ENCODE results near the gene NAV2.

Gene NAV2

GRCh38 chr11:19774817-19775580 is 62.4 kb downstream of the NAV2 start:
- in situ Hi-C loops (cut with HindIII; ENCODE audit: low sequenced_read_pairs): no loop called here

GRCh38 chr11:19775622-19776021 is 63.0 kb downstream of the NAV2 start:
- in situ Hi-C loops (cut with HindIII; ENCODE audit: low sequenced_read_pairs): no loop called here

DNA sequence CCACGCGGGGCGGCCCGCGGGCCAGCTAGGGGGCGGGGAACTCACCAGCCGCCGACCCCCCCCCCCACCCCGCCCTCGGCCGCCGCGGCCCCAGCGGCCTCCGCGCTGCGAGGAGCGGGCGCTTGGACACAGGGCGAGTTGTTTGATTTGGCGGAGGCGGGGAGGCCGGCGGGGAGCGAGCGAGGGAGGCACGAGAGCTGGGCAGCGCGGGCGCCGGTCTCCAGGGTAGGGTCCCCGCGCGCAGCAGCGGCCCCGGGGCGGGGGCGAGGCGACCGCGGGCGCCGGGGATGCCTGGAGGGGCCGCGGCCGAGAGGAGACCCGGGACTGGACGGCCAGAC is 64.4 kb downstream of the NAV2 start:
- in situ Hi-C loops (cut with HindIII; ENCODE audit: low sequenced_read_pairs): no loop called here

DNA sequence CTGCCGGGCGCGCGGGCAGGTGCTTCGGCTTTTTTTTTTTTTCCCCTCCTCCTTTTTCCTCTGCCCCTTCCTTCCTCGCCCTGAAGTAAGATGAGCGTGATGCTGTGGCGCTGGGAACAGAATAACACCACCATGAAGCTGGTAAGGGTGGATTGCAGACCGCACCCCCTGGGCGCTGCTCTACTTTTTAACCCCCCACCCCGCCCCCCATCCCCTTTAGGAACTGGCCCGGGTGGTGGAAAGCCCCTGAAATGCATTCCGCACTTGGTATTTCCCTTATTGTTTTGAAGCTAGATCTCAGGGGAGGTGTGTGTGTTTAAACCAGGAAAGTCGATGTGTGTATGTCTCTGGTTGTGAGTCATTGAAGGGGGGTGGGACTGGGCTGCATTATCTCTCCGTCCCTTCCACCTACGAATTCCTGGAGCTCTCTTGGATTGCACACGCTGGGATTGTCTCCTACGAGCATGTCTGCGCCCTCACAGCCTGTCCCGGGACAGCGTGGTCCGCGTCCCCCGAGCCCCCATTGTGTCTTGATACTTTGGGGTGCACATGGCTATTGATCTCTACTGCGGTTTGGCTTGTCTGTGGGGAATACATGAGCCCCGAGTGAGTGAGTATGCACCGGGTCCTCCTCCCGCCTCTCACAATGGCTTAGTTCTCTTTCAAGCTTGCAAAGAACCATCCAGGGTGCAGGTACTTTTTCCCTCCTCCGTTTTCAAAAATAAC is 64.9 kb downstream of the NAV2 start:
- in situ Hi-C loops (cut with HindIII; ENCODE audit: low sequenced_read_pairs): no loop called here

DNA sequence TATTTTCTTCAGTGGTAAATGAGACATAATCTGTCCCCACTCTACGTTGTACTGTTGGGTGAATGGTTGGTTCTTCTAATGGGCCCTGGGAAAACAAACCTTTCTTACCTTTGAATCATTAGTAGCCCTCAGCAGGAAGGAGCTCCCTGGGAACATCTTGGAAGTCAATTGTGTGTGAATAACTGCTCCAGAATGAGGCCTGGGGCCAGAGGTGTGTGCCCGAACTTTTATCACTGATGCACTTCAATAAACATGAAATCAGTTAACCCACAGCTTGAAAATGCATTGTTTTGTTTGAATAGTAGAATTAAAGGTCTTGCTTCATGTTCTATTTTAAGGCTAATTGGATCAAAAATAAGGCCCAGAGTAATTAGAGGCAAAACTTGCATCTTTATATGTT is 67.1 kb downstream of the NAV2 start:
- in situ Hi-C loops (cut with HindIII; ENCODE audit: low sequenced_read_pairs): no loop called here

GRCh38 chr11:19781351-19781750 is 68.7 kb downstream of the NAV2 start:
- in situ Hi-C loops (cut with HindIII; ENCODE audit: low sequenced_read_pairs): no loop called here

DNA sequence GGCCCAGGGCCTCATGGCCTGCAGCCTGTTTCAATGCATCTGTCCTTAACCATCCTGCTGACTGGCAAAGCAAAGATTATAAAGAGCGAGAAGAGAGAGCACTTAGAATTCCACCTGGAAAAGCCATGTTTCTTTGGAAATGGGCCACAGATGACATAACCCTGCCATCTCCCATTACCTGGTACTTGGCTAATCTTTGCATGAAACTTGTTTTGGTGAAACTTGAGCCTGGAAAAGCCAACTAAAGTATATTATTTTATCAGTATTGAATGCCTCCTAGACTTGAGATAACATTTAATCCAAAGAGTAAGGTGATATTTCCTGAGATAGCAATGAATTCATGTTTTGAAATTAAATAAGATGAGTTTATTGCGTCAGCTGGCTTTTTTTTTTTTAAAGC is 72.6 kb downstream of the NAV2 start:
- in situ Hi-C loops (cut with HindIII; ENCODE audit: low sequenced_read_pairs): no loop called here

DNA sequence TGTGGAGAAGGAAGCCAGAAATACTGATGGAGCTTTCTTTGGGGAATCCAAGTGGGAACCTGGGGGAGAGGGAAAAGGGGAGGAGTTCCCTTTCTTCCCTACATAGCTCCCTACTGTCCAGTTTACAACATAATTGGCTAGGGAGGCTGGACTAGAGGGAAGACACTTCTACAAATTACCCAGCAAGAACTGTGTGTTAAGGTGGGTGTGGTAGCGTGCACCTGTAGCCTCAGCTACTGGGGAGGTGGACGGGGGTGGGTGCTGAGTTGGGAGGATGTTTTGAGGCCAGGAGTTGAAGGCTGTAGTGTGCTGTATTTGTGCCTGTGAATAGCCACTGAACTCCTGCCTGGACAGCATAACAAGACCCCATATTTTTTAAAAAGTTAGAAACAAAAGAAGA is 74.0 kb downstream of the NAV2 start:
- in situ Hi-C loops (cut with HindIII; ENCODE audit: low sequenced_read_pairs): no loop called here

- in situ Hi-C loops (cut with HindIII; ENCODE audit: low sequenced_read_pairs): no loop called here
Measured at GRCh38 chr11:19788435-19788834, 75.8 kb downstream of the NAV2 start.

- in situ Hi-C loops (cut with HindIII; ENCODE audit: low sequenced_read_pairs): no loop called here
Measured at GRCh38 chr11:19789245-19789644, 76.6 kb downstream of the NAV2 start.

DNA sequence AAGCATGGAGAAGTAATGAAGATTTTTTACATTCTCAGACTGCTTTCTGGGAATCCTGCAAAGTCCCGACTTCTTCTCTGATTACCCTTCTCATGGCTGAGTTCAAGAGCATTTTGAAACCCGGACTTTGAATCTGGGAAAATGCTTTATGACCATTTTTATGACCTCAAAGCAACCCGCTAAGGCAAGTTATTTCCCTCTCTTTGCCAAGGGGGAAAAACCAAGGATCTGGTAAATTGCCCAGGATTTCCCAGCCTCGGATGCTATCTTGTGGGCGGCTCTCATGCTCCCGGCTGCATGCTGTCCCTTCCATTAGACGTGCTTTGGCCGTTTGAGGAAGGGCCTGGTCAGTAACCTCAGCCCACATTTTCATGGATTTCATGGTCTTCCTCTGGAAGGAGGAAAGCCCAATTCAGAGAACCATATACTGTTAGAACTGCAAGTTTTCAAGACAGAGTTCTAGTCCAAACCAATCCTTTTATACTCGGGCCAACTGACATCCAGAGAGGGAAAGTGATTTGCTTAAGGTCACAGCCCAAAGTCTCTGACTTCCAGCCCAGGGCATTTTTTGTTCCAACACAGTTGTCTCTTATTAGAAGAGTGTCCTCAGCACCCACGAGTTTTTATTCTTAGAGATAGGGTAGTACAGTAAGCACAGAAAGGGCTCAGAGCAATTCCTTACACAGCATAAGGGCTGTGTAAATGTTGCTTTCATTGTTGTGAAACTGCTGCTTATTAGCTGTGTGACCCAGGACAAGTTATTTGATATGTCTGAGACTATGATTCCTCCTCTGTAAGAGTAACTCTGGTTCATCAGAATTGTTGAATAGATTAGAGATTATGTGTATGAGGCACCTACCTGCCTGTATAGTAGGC is 77.4 kb downstream of the NAV2 start:
- in situ Hi-C loops (cut with HindIII; ENCODE audit: low sequenced_read_pairs): loop anchor here (10.0 kb wide), 1 partner anchor 55 kb away; no protein-coding TSS in a partner anchor

DNA sequence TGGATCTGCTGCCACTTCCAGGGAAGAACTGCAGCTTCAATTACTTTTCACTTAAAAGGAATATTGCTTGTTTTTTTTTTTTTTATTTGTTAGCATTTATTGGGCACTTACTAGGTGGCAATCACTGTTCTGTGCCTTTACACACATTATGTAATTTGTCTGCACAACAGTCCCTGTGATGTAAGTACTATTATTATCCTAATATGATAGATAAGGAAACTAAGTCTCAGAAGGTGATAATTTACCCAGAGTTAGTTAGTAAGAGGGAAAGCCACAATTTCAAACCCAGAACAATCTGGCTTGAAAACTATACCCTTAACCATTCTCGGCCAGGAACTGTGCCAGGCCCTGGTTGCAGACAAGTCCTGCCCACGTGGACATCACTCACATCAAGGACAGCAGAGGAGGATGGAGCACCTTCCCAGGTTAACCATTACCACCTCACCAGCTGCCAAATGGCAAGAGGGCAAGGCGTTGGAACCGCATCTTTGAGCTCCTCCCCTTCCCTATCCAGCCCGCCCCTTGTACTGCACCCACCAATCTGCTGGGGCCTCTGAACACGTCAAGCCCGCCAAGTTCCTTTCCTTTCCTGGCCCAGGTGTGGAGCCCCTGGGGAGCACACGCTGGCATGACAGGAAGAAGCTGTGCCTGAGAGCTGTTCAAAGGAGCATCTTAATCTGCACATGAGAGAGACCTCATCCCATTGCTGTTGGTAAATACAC is 78.4 kb downstream of the NAV2 start:
- in situ Hi-C loops (cut with HindIII; ENCODE audit: low sequenced_read_pairs): loop anchor here (10.0 kb wide), 1 partner anchor 56 kb away; no protein-coding TSS in a partner anchor

GRCh38 chr11:19792510-19792909 is 79.9 kb downstream of the NAV2 start:
- in situ Hi-C loops (cut with HindIII; ENCODE audit: low sequenced_read_pairs): loop anchor here (10.0 kb wide), 1 partner anchor 58 kb away; no protein-coding TSS in a partner anchor

DNA sequence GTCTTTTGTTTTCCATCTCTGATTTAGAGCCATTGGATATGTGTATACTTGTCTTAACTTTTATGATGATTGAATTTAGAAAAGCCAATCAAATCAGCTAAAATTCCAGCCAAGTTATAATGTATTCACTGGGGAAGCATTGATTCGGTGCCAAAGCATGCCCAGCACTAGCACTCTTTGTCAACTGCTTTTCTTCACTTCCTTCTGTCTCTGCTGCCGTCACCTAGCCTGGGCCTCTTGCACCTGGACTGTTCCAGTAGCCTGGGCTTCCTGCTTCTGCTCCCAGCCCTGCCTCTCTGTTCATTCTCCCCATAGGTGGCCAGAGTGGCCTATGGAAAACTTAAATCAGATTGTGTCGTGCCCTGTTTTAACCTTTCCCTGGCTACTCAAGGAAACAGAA is 80.7 kb downstream of the NAV2 start:
- in situ Hi-C loops (cut with HindIII; ENCODE audit: low sequenced_read_pairs): loop anchor here (10.0 kb wide), 1 partner anchor 59 kb away; no protein-coding TSS in a partner anchor

DNA sequence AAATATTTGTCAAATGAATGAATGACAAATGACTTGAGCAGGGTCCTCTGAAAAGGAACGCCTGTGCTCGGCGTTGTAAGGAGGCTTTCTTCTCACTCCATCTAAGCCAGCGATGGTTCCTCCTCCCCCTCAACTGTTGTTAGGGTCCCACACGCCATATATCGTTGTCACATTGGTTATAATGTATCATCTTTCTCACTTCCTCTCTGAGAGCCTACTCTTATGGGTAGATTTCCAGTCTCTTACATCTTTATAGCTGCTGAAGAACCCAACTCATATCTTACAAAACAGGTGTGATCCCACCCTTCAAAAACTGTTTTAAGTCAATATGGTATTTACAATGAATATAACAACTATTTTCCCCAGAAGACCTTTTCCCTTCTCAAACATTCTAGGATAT is 81.5 kb downstream of the NAV2 start:
- in situ Hi-C loops (cut with HindIII; ENCODE audit: low sequenced_read_pairs): loop anchor here (10.0 kb wide), 1 partner anchor 59 kb away; no protein-coding TSS in a partner anchor

DNA sequence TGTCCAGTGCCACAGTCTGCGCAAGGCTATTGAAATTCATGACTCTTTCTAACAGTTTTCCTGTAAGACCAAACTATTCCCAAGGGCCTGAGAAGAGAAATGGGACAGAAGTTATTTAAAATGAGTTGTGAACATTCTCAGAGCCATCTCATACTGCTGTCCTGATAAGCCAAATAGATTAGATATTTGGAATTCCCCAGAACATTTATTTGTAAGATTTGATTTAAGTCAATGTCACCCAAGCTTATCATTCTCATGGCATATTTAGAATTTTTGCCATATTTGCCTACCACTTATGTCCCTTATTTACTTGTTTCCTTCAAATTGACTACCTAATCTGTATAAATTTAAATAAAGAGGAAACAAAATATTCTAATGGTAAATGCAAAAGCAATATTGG is 82.4 kb downstream of the NAV2 start:
- in situ Hi-C loops (cut with HindIII; ENCODE audit: low sequenced_read_pairs): loop anchor here (10.0 kb wide), 1 partner anchor 60 kb away; no protein-coding TSS in a partner anchor

GRCh38 chr11:19800162-19800561 is 87.5 kb downstream of the NAV2 start:
- in situ Hi-C loops (cut with HindIII; ENCODE audit: low sequenced_read_pairs): no loop called here

DNA sequence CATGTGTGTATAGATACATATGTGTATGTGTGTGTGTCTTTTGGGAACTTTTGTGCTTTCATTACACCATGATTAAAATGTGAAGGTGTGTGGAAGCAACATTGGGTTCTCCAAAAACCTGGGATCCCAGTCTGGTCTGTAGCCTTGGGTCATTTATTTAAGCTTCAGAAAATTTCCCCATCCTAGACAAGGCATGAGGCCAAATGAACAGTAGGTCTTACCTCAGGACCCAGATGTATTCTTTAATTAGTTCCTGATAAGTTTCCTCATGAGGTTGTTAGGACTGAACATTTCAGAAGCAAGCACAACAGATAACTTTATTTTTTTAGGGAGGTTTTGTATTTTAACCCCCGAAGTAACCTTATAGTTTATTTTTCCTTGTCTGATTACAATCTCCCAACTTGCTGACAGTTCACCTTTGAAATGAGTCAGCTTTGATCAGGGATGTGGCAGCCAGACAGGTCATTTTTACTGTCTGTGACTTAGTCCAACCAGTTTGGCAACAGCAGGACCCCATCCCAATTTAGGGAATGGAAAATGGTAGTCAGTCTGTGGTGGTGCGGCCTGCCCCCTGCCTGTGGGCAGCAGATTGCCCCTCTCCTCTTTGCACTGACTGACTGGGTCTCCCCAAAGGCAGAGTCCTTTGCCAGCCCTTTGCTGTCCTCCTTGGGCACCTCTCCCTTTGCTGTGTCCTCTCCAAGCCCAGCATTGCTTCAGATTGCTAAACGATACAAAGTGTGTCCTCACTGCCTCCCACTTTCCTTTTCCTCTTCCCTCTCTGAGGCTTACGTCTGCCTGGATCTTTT is 88.3 kb downstream of the NAV2 start:
- in situ Hi-C loops (cut with HindIII; ENCODE audit: low sequenced_read_pairs): no loop called here

DNA sequence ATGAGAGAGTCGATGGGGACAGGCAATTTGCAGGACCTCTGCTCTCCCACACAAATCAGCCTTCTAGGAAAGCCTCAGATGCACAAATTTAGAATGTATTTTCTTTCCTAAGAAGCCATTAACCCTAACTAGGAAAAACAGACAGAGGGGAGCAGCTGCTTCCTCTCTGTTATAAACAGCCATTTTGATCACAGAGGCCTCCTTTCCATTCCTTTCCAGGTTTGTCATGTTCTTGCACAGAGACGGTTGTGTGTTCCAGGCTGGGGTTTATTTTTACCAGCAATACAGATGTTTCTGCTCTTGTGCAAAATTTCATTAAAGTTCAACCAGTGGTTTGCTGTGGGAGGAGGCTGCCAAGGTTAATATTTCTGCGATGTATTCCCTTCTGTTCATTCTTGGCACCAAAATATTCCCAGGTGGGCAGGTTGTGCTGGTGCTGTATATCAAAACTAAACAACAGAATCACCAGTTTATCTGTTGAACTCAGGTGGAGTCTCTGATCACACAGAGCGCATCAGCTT is 90.2 kb downstream of the NAV2 start:
- in situ Hi-C loops (cut with HindIII; ENCODE audit: low sequenced_read_pairs): no loop called here
